Natural killer cell (primary cell): ENCODE data around the gene DES. TPM values are rescaled to one million over a fixed set of nuclear protein-coding genes. Genes with fewer than 3 reads are reported as not detected.

ENCODE experiments used
- ATAC-seq, 3 donors: fragments of 150-1000 bp in 2 of 3; fragments of 200-7000 bp in 1 of 3; cut with Tn5 transposase; 1 replicate in 1 of 3; 2 replicates in 2 of 3; pipeline ENCODE4 v1.10.0; 2021; ENCODE audit warnings: mild to moderate bottlenecking in 2 of 3, moderate library complexity in 2 of 3
- DNase-seq, 2 donors: peaks; one replicate each; pipeline versions ENCODE4 v3.0.0 to v3.0.0-alpha.2; 2013 to 2021; ENCODE audit warnings: mixed read lengths in 1 of 2
- H3K27ac ChIP-seq: one replicate; pipeline ENCODE4 v1.5.1; 2013; ENCODE audit warnings: mild to moderate bottlenecking, low read length
- H3K27me3 ChIP-seq: one replicate; pipeline ENCODE4 v1.6.1; 2013; ENCODE audit warnings: low read length; ENCODE audit not compliant: control insufficient read depth, insufficient read depth
- H3K36me3 ChIP-seq: one replicate; pipeline ENCODE4 v1.6.1; 2013; ENCODE audit warnings: low read length; ENCODE audit not compliant: control insufficient read depth, insufficient read depth
- H3K4me1 ChIP-seq: one replicate; pipeline ENCODE4 v1.6.1; 2013; ENCODE audit warnings: low read length; ENCODE audit not compliant: control insufficient read depth, insufficient read depth
- H3K4me3 ChIP-seq: one replicate; pipeline ENCODE4 v1.5.1; 2013; ENCODE audit warnings: low read length
- H3K9me3 ChIP-seq: one replicate; pipeline ENCODE4 v1.6.1; 2013; ENCODE audit warnings: low read length; ENCODE audit not compliant: control insufficient read depth, insufficient read depth
- H3K27ac Mint-ChIP-seq, 2 donors: one replicate each; pipeline ENCODE4 v1.8.0; 2022; ENCODE audit warnings: mild to moderate bottlenecking in 2 of 2, mixed read lengths in 2 of 2, moderate library complexity in 1 of 2
- H3K27me3 Mint-ChIP-seq, 2 donors: one replicate each; pipeline ENCODE4 v1.8.0; 2022; ENCODE audit warnings: low read depth in 2 of 2, mixed read lengths in 2 of 2
- H3K36me3 Mint-ChIP-seq: one replicate; pipeline ENCODE4 v1.8.0; 2022; ENCODE audit warnings: mixed read lengths
- H3K4me1 Mint-ChIP-seq, 2 donors: one replicate each; pipeline ENCODE4 v1.8.0; 2022; ENCODE audit warnings: mixed read lengths in 2 of 2
- H3K4me3 Mint-ChIP-seq: one replicate; pipeline ENCODE4 v1.8.0; 2022; ENCODE audit warnings: mild to moderate bottlenecking, moderate library complexity, mixed read lengths
- H3K9me3 Mint-ChIP-seq, 2 donors: one replicate each; pipeline ENCODE4 v1.8.0; 2022; ENCODE audit warnings: mixed read lengths in 2 of 2
- whole genome bisulfite sequencing: methylation state at CpG from one replicate; pipeline ENCODE4 v1.1.7; 2013; ENCODE audit warnings: missing lambda C conversion rate; ENCODE audit not compliant: insufficient coverage; 5-methylcytosine and 5-hydroxymethylcytosine counted together
- intact Hi-C: fragments of 100-400 bp; cut with micrococcal nuclease; formaldehyde crosslinking; loops from one replicate; pipeline ENCODE4 v1.14.2; 2022
- total RNA-seq, 4 donors: library from RNA; stranded (reverse); fragments of 120-200 nt in 1 of 4; gene quantifications; one replicate each; pipeline versions ENCODE4 v1.2.3 to v1.2.4, GENCODE V29; 2013 to 2022
- TF ChIP-seq, protein P1 (sequence below): fragments of 200-600 bp; IDR thresholded peaks from one replicate; pipeline ENCODE4 v1.8.0; 2022; ENCODE audit warnings: antibody characterized with exemption

The DES gene
- total RNA-seq, 3 donors from 2014 or later (not counting 1 experiment from before 2014, with no cell fraction given) = not detected

DNA sequence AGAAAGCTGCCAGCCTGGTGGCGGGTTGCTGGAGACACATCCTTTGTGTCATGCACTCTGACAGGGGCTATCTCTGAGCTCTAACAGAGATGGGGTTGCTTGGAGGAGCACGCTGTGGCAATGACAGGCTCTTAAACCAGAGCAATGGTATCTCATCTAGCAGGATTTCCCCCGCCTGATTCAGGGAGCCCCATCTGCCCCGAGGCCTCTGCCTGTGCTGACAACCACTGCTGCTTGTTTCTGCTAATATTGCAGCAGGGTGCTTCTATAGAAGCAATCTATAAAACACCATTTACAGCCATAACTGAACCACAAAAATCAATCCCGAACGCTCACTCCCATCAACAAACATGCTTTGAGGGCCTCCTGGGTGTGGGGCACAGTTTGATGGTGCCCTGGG, 17.6 kb upstream of the DES start:
- TF ChIP-seq, protein P1, sequence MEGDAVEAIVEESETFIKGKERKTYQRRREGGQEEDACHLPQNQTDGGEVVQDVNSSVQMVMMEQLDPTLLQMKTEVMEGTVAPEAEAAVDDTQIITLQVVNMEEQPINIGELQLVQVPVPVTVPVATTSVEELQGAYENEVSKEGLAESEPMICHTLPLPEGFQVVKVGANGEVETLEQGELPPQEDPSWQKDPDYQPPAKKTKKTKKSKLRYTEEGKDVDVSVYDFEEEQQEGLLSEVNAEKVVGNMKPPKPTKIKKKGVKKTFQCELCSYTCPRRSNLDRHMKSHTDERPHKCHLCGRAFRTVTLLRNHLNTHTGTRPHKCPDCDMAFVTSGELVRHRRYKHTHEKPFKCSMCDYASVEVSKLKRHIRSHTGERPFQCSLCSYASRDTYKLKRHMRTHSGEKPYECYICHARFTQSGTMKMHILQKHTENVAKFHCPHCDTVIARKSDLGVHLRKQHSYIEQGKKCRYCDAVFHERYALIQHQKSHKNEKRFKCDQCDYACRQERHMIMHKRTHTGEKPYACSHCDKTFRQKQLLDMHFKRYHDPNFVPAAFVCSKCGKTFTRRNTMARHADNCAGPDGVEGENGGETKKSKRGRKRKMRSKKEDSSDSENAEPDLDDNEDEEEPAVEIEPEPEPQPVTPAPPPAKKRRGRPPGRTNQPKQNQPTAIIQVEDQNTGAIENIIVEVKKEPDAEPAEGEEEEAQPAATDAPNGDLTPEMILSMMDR = no peak
- Histone ChIP-seq H3K4me3 (no peak overlapping the region), H3K36me3 (no peaks in the 10 kb centered on the region), H3K27me3 (no peaks in the 10 kb centered on the region), H3K27ac (no peak overlapping the region), H3K4me1 (no peaks in the 10 kb centered on the region), H3K9me3 (no peaks in the 10 kb centered on the region)
- 58% methylated on average over 4 of the region's 6 CpGs for WGBS
- H3K27ac Mint-ChIP-seq = no peak overlapping the region
- ATAC-seq (no peak), DNase-seq (no peak)
- H3K9me3 Mint-ChIP-seq = no peaks in the 10 kb centered on the region
- H3K36me3 Mint-ChIP-seq = no peaks in the 10 kb centered on the region
- peaks cover 0 to 11% of the 10 kb centered on the region in 2 donors for H3K4me1 Mint-ChIP-seq
- H3K4me3 Mint-ChIP-seq = no peak overlapping the region
- intact Hi-C loops = loop anchor here (5.0 kb wide), 1 partner anchor 242 kb away; no protein-coding TSS in a partner anchor
- H3K27me3 Mint-ChIP-seq = peaks cover 14 to 21% of the 10 kb centered on the region in 2 donors

- Mint-ChIP-seq H3K27me3 (peaks cover 14 to 21% of the 10 kb centered on the region in 2 donors), H3K4me1 (peaks cover 0 to 11% of the 10 kb centered on the region in 2 donors), H3K4me3 (no peak overlapping the region), H3K9me3 (no peaks in the 10 kb centered on the region), H3K36me3 (no peaks in the 10 kb centered on the region), H3K27ac (no peak overlapping the region)
- Histone ChIP-seq H3K36me3 (no peaks in the 10 kb centered on the region), H3K9me3 (no peaks in the 10 kb centered on the region), H3K27me3 (no peaks in the 10 kb centered on the region), H3K4me1 (no peaks in the 10 kb centered on the region), H3K27ac (no peak overlapping the region), H3K4me3 (no peak overlapping the region)
- TF ChIP-seq, protein P1 = no peak
- 93% methylated on average over 7 of the region's 8 CpGs for WGBS
- no peak for ATAC-seq
- intact Hi-C loops = loop anchor here (2.0 to 5.0 kb wide), 2 partner anchors 57 to 241 kb away; no protein-coding TSS in a partner anchor
- no peak for DNase-seq
Observed at GRCh38 chr2:219401606-219402005, 16.6 kb upstream of the DES start.

DNA sequence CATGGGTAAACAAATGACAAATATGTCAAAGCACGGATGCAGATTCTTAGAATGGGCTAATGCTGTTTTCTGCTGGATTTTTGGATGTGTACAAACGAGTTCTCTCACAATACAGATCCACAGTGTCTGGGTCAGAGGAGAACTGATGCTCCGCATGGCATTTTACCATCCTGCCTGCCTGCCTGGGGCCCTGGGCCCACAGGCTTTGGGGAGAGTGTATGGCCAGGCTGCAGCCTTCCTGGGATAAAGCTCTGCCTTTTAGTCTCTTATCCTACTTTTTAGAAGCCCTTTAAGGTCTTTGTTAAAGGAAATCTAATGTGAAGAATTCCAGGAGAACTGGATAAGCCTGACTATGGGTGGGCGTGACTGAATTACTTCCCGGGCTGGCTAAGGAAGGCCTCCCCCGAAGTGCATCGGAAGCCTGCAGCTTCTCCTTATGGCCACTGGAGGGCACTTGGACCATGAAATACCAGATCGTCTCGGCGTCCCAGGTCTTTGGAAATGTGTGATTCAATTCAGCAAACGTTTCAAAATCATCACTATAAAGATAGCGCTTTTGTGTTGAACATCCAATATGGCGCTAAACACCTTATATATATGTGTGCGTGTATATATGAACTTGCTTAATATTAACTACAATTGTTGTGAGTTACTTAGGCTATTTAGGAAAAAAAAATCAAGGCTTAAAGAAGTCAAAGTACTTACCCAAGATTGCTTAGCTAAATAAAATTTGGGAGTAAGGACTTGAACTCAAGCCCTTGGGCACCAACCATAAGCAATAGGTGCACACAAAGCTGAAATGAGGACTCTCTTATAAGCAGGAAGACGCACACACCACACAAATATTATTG, 15.3 kb upstream of the DES start:
- Mint-ChIP-seq H3K27me3 (peaks cover 19 to 21% of the 10 kb centered on the region in 2 donors), H3K4me3 (no peak overlapping the region), H3K9me3 (no peaks in the 10 kb centered on the region), H3K36me3 (no peaks in the 10 kb centered on the region), H3K27ac (no peak overlapping the region), H3K4me1 (peaks cover 0 to 11% of the 10 kb centered on the region in 2 donors)
- TF ChIP-seq, protein P1 = peak; percentile 82
- Histone ChIP-seq H3K4me1 (no peaks in the 10 kb centered on the region), H3K9me3 (no peaks in the 10 kb centered on the region), H3K4me3 (no peak overlapping the region), H3K36me3 (no peaks in the 10 kb centered on the region), H3K27ac (no peak overlapping the region), H3K27me3 (no peaks in the 10 kb centered on the region)
- WGBS = 29% methylated on average over 8 of the region's 15 CpGs
- ATAC-seq (peak; percentile 75 to 99 (median 96)), DNase-seq (peak in 1 of 2 donors; percentile 81)
- intact Hi-C loops = loop anchor here (1.0 to 5.0 kb wide), 3 partner anchors 56 to 239 kb away; no protein-coding TSS in a partner anchor
